ENCODE measurements around the gene NOBOX.
"Not testable (repeated sequence)": the region's sequence is repeated elsewhere in the genome, so short reads cannot be mapped to it uniquely, and the experiment has no call there.

The NOBOX gene

GRCh38 chr7:144391014-144391413, 12.5 kb downstream of the NOBOX start:
- no peak for DNase-seq

GRCh38 chr7:144390481-144390880, 13.0 kb downstream of the NOBOX start:
- DNase-seq = no peak

- no peak for DNase-seq
Measured at GRCh38 chr7:144388950-144389349, 14.5 kb downstream of the NOBOX start.

GRCh38 chr7:144386741-144387140, 16.8 kb downstream of the NOBOX start:
- DNase-seq = no peak

- DNase-seq = no peak
Measured at GRCh38 chr7:144384555-144385245, 18.8 kb downstream of the NOBOX start.

GRCh38 chr7:144384071-144384470, 19.4 kb downstream of the NOBOX start:
- DNase-seq = no peak

GRCh38 chr7:144379776-144380384, 23.6 kb downstream of the NOBOX start:
- no peak for DNase-seq

- DNase-seq = no peak
Measured at GRCh38 chr7:144378651-144379050, 24.8 kb downstream of the NOBOX start.

GRCh38 chr7:144369221-144369620, 34.3 kb downstream of the NOBOX start:
- DNase-seq = not testable (repeated sequence)

- not testable (repeated sequence) for DNase-seq
Measured at GRCh38 chr7:144367250-144367649, 36.2 kb downstream of the NOBOX start.

- DNase-seq = not testable (repeated sequence)
Measured at GRCh38 chr7:144365523-144365922, 38.0 kb downstream of the NOBOX start.

- not testable (repeated sequence) for DNase-seq
Measured at GRCh38 chr7:144362061-144362460, 41.4 kb downstream of the NOBOX start.

GRCh38 chr7:144356860-144357259, 46.6 kb downstream of the NOBOX start:
- not testable (repeated sequence) for DNase-seq

GRCh38 chr7:144356185-144356584, 47.3 kb downstream of the NOBOX start:
- DNase-seq = not testable (repeated sequence)

GRCh38 chr7:144355176-144355822, 48.2 kb downstream of the NOBOX start, which contains the start of gene ARHGEF5:
TSS of gene ARHGEF5 (plus strand) at chr7:144355402. CDS start at chr7:144362670, 7,268 bp downstream.
- not testable (repeated sequence) for DNase-seq

GRCh38 chr7:144351667-144352066, 51.8 kb downstream of the NOBOX start:
- DNase-seq = not testable (repeated sequence)

GRCh38 chr7:144348625-144349024, 54.9 kb downstream of the NOBOX start:
- DNase-seq = not testable (repeated sequence)

Measured in NCI-H446 (cell line).